GM10248 (cell line): ENCODE data around the gene MSANTD1.

Experiments
- CTCF ChIA-PET: fragments of 300-600 bp; sonication (Branson Sonifier 250); formaldehyde crosslinking; extraction: SDS; loops from one replicate; lab custom pipeline; 2021; ENCODE audit warnings: antibody characterized with exemption; lab: Yijun Ruan, JAX
- POLR2A ChIA-PET: fragments of 350-650 bp; sonication (Branson Sonifier 250); formaldehyde crosslinking; extraction: SDS; loops from one replicate; lab custom pipeline; 2020; ENCODE audit warnings: antibody characterized with exemption; lab: Yijun Ruan, JAX
- DNase-seq: peaks from one replicate; pipeline ENCODE4 v3.0.0; 2012; ENCODE audit errors: extremely low spot score
- TF ChIP-seq, protein P1 (sequence below): IDR thresholded peaks from 2 replicates; pipeline ENCODE4 v1.5.1; 2012; ENCODE audit warnings: mild to moderate bottlenecking, low read depth; ENCODE audit errors: extremely low read depth, missing control alignments, control extremely low read depth

MSANTD1 gene

DNA sequence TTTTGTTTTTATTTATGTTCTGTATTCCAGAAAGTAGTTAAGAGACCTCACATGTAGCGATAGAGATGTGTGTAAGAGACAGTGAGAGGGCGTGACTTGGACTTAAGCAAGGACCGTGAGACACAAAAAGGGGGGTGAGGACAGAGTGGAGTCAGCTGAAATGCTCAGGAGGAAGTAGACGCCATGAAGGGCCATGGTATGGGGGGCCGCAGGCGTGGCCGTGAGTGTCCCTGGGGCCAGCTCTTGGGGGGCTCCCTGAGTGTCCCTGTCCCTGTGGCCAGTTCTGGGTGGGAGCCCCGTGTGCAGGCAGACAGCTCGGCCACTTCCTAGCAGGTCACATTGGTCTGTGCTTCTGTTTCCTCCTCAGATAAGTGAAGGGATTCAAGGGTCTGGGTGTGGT is 23.0 kb upstream of the MSANTD1 start:
- ChIA-PET POLR2A (no interaction called here), CTCF (interaction anchor here (1.5 to 2.3 kb wide), 4 partner anchors 7 to 18 kb away, joined by 3 to 8 read pairs (median 5); no protein-coding TSS in a partner anchor)
- DNase-seq: no peak
- TF ChIP-seq, protein P1, sequence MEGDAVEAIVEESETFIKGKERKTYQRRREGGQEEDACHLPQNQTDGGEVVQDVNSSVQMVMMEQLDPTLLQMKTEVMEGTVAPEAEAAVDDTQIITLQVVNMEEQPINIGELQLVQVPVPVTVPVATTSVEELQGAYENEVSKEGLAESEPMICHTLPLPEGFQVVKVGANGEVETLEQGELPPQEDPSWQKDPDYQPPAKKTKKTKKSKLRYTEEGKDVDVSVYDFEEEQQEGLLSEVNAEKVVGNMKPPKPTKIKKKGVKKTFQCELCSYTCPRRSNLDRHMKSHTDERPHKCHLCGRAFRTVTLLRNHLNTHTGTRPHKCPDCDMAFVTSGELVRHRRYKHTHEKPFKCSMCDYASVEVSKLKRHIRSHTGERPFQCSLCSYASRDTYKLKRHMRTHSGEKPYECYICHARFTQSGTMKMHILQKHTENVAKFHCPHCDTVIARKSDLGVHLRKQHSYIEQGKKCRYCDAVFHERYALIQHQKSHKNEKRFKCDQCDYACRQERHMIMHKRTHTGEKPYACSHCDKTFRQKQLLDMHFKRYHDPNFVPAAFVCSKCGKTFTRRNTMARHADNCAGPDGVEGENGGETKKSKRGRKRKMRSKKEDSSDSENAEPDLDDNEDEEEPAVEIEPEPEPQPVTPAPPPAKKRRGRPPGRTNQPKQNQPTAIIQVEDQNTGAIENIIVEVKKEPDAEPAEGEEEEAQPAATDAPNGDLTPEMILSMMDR: no peak

DNA sequence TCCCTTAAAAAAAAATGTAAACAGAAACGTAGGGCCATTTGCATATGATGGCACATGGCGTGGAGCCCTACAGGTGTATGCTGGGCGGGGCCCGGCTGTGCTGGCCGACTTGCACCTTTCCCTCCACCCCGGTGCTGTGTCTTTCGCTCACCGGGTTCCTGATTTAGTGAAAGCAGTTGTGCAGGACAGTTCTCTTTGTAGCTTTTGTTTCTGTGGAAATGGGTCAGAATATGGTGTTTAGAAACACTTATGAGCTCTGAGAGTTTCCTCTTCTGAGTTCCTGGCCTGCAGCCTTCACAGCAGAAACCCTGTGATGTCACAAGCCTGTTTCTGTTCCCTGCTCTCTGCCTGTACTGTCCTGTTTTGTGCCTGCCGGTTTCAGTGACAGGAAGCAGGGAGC is 22.5 kb upstream of the MSANTD1 start:
- ChIA-PET CTCF (interaction anchor here (1.5 to 2.3 kb wide), 3 partner anchors 12 to 18 kb away, joined by 3 to 8 read pairs (median 5); no protein-coding TSS in a partner anchor), POLR2A (no interaction called here)
- TF ChIP-seq, protein P1: no peak
- DNase-seq: no peak

DNA sequence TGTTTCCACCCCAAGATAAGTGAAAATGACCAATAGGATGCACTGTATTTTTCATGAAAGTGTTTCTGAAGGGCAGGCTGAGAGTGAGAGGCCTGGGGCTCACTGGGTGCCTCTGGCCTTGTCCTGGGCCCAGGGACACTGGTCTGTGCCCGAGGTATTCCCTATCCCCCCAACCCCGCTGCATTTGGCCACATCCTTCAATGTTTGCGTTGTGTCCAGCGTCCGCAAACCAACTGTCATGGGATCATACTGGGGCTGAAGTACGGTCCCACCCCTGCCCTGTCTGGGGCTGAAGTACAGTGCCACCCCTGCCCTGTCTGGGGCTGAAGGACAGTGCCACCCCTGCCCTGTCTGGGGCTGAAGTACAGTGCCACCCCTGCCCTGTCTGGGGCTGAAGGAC is 22.0 kb upstream of the MSANTD1 start:
- CTCF ChIA-PET: interaction anchor here (1.5 to 2.3 kb wide), 2 partner anchors 12 to 16 kb away, joined by 3 to 8 read pairs; no protein-coding TSS in a partner anchor
- TF ChIP-seq, protein P1: no peak
- POLR2A ChIA-PET: no interaction called here
- DNase-seq: no peak

DNA sequence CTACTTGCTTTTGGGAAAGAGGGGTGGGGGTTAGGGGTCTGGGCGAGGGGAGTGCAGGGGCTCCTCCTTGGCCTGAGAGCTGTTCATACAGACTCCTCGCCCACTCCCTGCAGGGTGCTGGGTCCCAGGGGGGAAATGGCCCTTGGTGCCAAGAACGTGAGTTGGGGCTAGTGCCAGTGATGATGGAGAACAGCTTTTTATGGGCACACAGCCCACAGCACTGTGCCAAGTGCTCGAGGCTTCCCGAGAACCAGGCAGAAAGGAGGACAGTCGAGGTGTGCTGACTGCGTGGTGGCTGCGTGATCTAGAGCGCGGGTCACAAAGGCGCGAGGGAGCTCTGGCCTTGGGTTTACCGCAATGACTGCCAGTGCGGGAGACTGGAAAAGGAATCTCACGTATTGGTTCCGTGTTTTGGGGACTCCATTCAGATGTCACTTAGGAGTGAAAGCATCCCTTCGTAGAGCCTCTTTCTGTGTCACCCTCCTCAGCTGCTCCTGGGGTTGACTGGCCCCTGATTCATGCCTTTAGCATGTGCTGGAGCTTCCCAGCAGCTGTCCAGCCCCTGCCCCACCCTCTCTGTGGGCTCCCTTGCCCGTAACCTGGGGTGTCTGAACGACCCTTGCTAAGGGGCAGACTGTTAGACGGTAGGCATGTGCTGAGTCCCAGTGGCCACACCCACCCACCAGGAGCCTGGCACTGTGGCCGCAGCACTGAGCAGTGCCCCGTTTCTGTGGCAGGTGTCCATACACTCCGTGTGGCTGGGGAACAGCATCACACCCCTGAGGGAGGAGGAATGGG is 20.9 kb upstream of the MSANTD1 start:
- POLR2A ChIA-PET: interaction anchor here (1.0 kb wide), 1 partner anchor 13 kb away, joined by 3 read pairs; no protein-coding TSS in a partner anchor
- TF ChIP-seq, protein P1: no peak
- no peak for DNase-seq
- CTCF ChIA-PET: no interaction called here

DNA sequence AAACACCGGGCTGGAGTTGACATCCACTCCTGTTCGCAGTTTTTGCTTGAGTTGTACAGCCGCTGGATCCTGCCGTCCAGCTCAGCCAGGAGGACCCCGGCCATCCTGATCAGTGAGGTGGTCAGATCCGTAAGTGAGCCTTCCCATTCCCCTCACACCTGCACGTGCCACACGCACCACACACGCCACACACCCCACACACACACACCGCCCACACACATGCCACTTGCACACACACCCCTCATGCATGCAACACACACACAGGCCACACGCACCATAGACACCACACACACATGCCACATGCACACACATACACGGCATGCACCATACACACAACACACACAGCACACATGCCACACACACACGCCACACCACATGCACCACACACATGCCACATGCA is 20.1 kb upstream of the MSANTD1 start:
- DNase-seq: no peak
- POLR2A ChIA-PET: no interaction called here
- TF ChIP-seq, protein P1: no peak
- CTCF ChIA-PET: no interaction called here

DNA sequence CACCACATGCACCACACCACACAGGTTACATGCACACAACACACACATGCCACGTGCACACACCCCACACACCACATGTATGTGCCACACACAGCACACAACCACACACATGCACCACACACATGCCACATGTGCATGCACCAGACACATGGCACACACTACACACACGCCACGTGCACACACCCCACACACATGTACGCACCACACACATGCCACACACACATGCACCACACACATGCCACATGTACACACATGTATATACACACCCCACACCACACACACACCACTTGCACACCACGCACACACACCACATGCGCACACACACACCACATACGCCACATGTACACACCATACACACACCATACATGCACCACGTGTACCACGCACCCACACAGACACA is 19.6 kb upstream of the MSANTD1 start:
- DNase-seq: no peak
- CTCF ChIA-PET: no interaction called here
- TF ChIP-seq, protein P1: no peak
- POLR2A ChIA-PET: no interaction called here
